T1000 (cell line): ENCODE results near the gene ZFP69B.

Experiments used
- DNase-seq: peaks from one replicate; lab custom pipeline; 2025; ENCODE audit warnings: mixed read lengths; lab: John Stamatoyannopoulos, UW

Gene ZFP69B

GRCh38 chr1:40449684-40450494 is at the start of gene ZFP69B:
TSS of gene ZFP69B (plus strand) at chr1:40450476. CDS start at chr1:40450962, 486 bp downstream.
- DNase-seq: peak; percentile 92

GRCh38 chr1:40401473-40402201 is 48.6 kb upstream of the ZFP69B start:
- DNase-seq: no peak

GRCh38 chr1:40404670-40405462 is 45.4 kb upstream of the ZFP69B start:
- no peak for DNase-seq

GRCh38 chr1:40405812-40406211 is 44.5 kb upstream of the ZFP69B start:
- DNase-seq: no peak

- DNase-seq: no peak
These were observed 42.8 kb upstream of the ZFP69B start for GRCh38 chr1:40407453-40407852.

- no peak for DNase-seq
These were observed 40.8 kb upstream of the ZFP69B start for GRCh38 chr1:40409467-40409866.

GRCh38 chr1:40411294-40411693 is 39.0 kb upstream of the ZFP69B start:
- no peak for DNase-seq

- DNase-seq: no peak
These were observed 38.4 kb upstream of the ZFP69B start for GRCh38 chr1:40411843-40412242.

GRCh38 chr1:40413527-40414252 is 36.6 kb upstream of the ZFP69B start:
- no peak for DNase-seq

GRCh38 chr1:40414331-40414730 is 35.9 kb upstream of the ZFP69B start:
- DNase-seq: no peak

- DNase-seq: no peak
These were observed 33.6 kb upstream of the ZFP69B start for GRCh38 chr1:40416709-40417108.

- DNase-seq: no peak
These were observed 28.6 kb upstream of the ZFP69B start for GRCh38 chr1:40421431-40422384.

GRCh38 chr1:40422630-40423263 is 27.5 kb upstream of the ZFP69B start:
- no peak for DNase-seq

- DNase-seq: no peak
These were observed 27.0 kb upstream of the ZFP69B start for GRCh38 chr1:40423264-40423642.

GRCh38 chr1:40423951-40424618 is 26.2 kb upstream of the ZFP69B start:
- no peak for DNase-seq

- DNase-seq: no peak
These were observed 25.1 kb upstream of the ZFP69B start for GRCh38 chr1:40425198-40425597.

- DNase-seq: no peak
These were observed 18.9 kb upstream of the ZFP69B start for GRCh38 chr1:40431385-40431784.

- no peak for DNase-seq
These were observed 17.5 kb upstream of the ZFP69B start for GRCh38 chr1:40432644-40433390.

GRCh38 chr1:40435471-40435870 is 14.8 kb upstream of the ZFP69B start:
- no peak for DNase-seq
